ENCODE measurements around the gene MAL. TPM values are rescaled to one million over a fixed set of nuclear protein-coding genes. Genes with fewer than 3 reads are reported as not detected.

Gene MAL
- total RNA-seq, 1 experiment from 2014 or later, result not detected

DNA sequence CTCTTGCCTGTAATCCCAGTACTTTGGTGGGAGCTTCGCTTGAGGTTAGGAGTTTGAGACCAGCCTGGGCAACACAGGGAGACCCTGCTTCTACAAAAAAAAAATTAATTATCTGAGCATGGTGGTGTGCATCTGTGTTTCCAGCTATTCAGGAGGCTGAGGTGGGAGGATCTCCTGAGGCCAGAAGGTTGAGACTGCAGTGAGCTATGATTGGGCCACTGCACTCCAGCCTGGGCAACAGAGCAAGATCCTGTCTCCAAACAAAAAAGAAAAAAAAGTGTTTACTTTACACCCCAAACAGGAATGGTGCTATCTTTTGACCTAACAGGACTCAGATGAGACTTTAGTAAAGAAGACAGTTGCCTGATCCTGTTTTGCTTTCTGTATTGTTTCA lies 35.6 kb downstream of the MAL start:
- Histone ChIP-seq H3K9me3 (ENCODE audit: low read length) (no peaks in the 10 kb centered on the region), H3K79me2 (ENCODE audit: low read length) (no peaks in the 10 kb centered on the region), H4K20me1 (ENCODE audit: insufficient read depth, low read depth, low read length) (no peaks in the 10 kb centered on the region), H3K4me1 (ENCODE audit: low read length) (no peaks in the 10 kb centered on the region), H3K9ac (ENCODE audit: low read length) (no peak overlapping the region), H3K9me2 (replicated peaks; ENCODE audit: insufficient read depth, low read length) (no peaks in the 10 kb centered on the region), H3K4me3 (ENCODE audit: low read length) (no peak overlapping the region), H3K36me3 (ENCODE audit: insufficient read depth, low read length) (no peaks in the 10 kb centered on the region), H3K27me3 (ENCODE audit: low read length) (no peaks in the 10 kb centered on the region), H2AFZ (ENCODE audit: low read length) (no peak overlapping the region), H3K4me2 (ENCODE audit: low read depth, low read length, poor library complexity, severe bottlenecking) (no peak overlapping the region), H3K27ac (ENCODE audit: low read length) (no peak overlapping the region)
- DNase-seq, result no peak

DNA sequence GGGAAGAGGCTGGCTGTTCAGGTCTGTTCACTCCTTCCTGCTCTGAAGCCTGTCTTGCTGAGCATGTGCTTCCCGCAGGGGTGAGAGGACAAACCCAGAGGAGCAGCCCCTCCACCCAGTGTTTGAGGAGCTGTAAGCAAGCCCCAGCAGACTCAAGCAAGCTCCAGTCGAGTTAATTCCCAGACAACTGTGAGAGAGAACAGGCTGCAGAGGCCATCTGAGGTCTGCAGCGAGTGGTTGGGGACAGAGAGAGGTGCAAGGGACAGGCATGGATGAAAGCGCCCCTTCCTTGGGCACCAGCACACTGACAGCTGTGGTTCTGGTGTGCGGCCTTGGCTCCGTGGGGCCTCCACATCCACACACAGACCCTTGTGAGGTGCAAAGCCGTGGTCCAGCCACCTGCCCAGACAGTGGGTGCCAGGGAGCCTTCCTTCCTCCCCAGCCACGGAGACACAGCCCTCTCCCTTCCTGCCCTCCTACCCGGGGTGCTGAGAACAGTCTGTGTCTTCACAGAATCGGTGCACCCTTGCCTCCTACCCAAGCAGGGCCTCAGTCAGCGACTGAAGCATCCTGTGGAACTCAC lies 36.2 kb downstream of the MAL start:
- Histone ChIP-seq H3K36me3 (ENCODE audit: insufficient read depth, low read length) (no peaks in the 10 kb centered on the region), H3K4me3 (ENCODE audit: low read length) (no peak overlapping the region), H3K4me2 (ENCODE audit: low read depth, low read length, poor library complexity, severe bottlenecking) (no peak overlapping the region), H3K9ac (ENCODE audit: low read length) (no peak overlapping the region), H4K20me1 (ENCODE audit: insufficient read depth, low read depth, low read length) (no peaks in the 10 kb centered on the region), H3K27ac (ENCODE audit: low read length) (no peak overlapping the region), H2AFZ (ENCODE audit: low read length) (no peak overlapping the region), H3K27me3 (ENCODE audit: low read length) (no peaks in the 10 kb centered on the region), H3K9me2 (replicated peaks; ENCODE audit: insufficient read depth, low read length) (no peaks in the 10 kb centered on the region), H3K79me2 (ENCODE audit: low read length) (no peaks in the 10 kb centered on the region), H3K4me1 (ENCODE audit: low read length) (no peaks in the 10 kb centered on the region), H3K9me3 (ENCODE audit: low read length) (no peaks in the 10 kb centered on the region)
- no peak for DNase-seq

DNA sequence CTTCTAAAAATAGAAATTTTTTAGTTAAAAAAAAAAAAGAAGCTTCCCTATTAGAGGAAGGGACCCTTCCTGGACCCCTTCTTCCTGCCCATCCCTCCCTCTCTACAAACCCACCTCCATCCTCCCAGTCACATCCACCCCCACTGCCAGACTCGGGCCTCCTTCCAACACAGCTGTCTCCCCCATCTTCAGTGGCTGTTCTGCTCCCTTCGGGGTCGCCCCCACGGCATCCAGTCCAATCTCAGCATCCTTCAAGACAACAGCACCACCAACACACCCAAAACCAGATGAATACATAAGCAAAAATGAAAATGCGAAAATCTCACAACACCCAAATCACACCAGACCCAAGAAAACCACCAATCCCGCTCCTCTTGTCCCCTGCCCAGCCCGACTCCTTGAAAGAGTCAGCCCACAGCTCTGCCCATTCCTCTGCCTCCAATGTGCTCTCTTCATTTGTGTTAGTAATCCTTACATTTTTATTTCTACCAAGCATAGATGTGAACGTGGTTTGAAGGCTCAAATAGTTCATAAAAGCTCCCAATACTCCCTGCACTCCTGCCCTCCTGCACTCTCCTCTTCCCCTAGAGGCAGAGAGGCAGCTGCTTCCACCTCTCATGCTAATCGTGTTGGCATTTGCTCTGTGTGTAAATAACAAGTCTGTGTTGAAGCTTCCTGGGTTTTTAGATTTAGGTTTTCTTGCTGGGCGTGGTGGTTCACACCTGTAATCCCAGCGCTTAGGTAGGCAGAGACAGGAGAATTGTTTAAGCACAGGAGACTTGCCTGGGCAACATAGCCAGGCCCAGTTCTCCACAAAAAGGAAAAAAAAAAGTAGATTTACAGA lies 37.0 kb downstream of the MAL start:
- Histone ChIP-seq H3K9ac (ENCODE audit: low read length) (no peak overlapping the region), H3K4me1 (ENCODE audit: low read length) (no peaks in the 10 kb centered on the region), H3K79me2 (ENCODE audit: low read length) (no peaks in the 10 kb centered on the region), H3K9me2 (replicated peaks; ENCODE audit: insufficient read depth, low read length) (no peaks in the 10 kb centered on the region), H3K4me3 (ENCODE audit: low read length) (no peak overlapping the region), H2AFZ (ENCODE audit: low read length) (no peak overlapping the region), H3K36me3 (ENCODE audit: insufficient read depth, low read length) (no peaks in the 10 kb centered on the region), H3K9me3 (ENCODE audit: low read length) (no peaks in the 10 kb centered on the region), H3K27me3 (ENCODE audit: low read length) (no peaks in the 10 kb centered on the region), H3K4me2 (ENCODE audit: low read depth, low read length, poor library complexity, severe bottlenecking) (no peak overlapping the region), H3K27ac (ENCODE audit: low read length) (no peak overlapping the region), H4K20me1 (ENCODE audit: insufficient read depth, low read depth, low read length) (no peaks in the 10 kb centered on the region)
- no peak for DNase-seq

DNA sequence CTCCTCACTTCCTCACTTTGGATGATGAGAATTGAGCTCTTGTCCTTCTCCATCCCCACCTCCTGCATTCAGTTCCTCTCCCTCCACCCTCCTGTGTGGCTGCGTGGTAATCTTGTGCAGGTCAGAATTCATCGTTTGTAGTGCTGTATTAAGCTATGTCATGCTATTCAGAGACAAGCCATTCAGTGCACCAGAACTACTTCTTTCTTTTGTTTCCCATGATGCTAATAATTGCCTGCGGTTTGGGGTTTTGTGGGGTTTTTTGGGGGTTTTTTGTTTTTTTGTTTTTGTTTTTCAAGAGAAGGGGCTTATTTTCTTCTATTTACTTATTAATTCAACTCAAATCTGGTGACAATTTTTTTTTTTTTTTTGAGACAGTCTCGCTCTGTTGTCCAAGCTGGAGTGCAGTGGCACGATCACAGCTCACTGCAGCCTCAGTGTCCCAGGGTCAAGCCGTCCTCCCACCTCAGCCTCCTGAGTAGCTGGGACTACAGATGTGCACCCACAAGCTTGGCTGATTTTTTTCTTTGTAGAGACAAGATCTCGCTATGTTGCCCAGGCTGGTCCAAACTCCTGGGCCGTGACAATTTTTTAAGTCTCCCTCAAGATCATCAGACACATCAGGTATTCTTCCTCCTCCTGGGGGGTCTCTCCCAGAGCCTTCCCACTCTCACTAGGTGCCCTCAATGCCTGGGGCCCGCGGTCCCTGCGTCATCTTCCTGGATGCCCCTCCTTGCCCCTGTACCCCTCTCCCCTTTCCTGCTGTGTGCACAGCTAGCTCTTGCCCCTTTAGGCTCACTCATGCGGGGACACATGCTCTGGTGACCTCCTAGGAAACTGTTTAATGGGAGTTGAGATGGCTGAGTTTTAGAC lies 37.8 kb downstream of the MAL start:
- no peak overlapping the region for H2AFZ ChIP-seq (ENCODE audit: low read length)
- DNase-seq, result no peak

DNA sequence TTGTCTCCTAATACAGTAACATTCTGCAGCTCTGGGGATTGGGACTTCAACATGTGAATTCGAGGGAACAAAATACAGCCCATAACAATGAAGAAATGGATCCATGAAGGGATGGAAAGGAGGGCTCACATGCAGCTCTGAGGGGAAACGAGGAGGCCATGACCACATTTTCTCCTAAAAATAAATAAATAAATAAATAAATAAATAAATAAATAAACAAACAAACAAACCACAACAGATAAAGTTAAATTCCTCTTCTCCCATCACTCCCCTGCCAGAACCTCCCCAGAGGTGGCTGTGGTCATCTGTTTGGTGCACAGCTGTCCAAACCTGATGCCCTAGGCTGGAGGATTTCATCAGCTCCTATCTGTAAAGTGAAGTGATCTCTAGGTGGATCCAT lies 42.7 kb downstream of the MAL start:
- Histone ChIP-seq H3K4me2 (ENCODE audit: low read depth, low read length, poor library complexity, severe bottlenecking) (no peak overlapping the region), H2AFZ (ENCODE audit: low read length) (no peak overlapping the region), H3K9me2 (replicated peaks; ENCODE audit: insufficient read depth, low read length) (no peaks in the 10 kb centered on the region), H3K27me3 (ENCODE audit: low read length) (no peaks in the 10 kb centered on the region), H3K9me3 (ENCODE audit: low read length) (no peaks in the 10 kb centered on the region), H3K36me3 (ENCODE audit: insufficient read depth, low read length) (no peaks in the 10 kb centered on the region), H3K4me1 (ENCODE audit: low read length) (no peaks in the 10 kb centered on the region), H3K79me2 (ENCODE audit: low read length) (no peaks in the 10 kb centered on the region), H3K4me3 (ENCODE audit: low read length) (no peak overlapping the region), H3K27ac (ENCODE audit: low read length) (no peak overlapping the region), H4K20me1 (ENCODE audit: insufficient read depth, low read depth, low read length) (no peaks in the 10 kb centered on the region), H3K9ac (ENCODE audit: low read length) (no peak overlapping the region)
- no peak for DNase-seq

More for the DNA sequence above, 37.8 kb downstream of the MAL start:
- Histone ChIP-seq H3K27me3 (ENCODE audit: low read length) (no peaks in the 10 kb centered on the region), H4K20me1 (ENCODE audit: insufficient read depth, low read depth, low read length) (no peaks in the 10 kb centered on the region), H3K79me2 (ENCODE audit: low read length) (no peaks in the 10 kb centered on the region), H3K27ac (ENCODE audit: low read length) (no peak overlapping the region), H3K9me3 (ENCODE audit: low read length) (no peaks in the 10 kb centered on the region), H3K9me2 (replicated peaks; ENCODE audit: insufficient read depth, low read length) (no peaks in the 10 kb centered on the region), H3K36me3 (ENCODE audit: insufficient read depth, low read length) (no peaks in the 10 kb centered on the region), H3K9ac (ENCODE audit: low read length) (no peak overlapping the region), H3K4me2 (ENCODE audit: low read depth, low read length, poor library complexity, severe bottlenecking) (no peak overlapping the region), H3K4me1 (ENCODE audit: low read length) (no peaks in the 10 kb centered on the region), H3K4me3 (ENCODE audit: low read length) (no peak overlapping the region)

DNA sequence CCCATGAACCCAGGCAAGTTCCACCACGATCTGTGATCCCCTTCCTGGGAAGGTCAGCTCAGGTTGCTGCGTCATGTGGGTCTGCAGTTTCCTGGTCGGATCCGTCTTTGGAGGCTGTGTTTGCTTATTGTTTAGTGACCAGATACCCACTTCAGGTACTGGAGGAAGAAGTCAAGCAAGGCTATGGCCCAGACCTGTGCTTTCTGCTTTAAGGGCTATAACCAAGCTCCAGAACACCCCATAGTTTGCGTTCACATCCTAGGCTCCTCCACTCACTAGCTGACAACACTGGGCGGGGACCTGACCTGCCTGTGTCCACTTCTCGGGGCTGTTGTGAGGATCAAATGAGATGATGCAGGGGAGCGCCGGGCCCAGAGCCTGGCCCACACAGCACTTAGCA lies 44.0 kb downstream of the MAL start:
- no peaks in the 10 kb centered on the region for H3K36me3 ChIP-seq (ENCODE audit: insufficient read depth, low read length)
- H3K27ac ChIP-seq (ENCODE audit: low read length), result no peak overlapping the region
- no peaks in the 10 kb centered on the region for H3K27me3 ChIP-seq (ENCODE audit: low read length)
- H4K20me1 ChIP-seq (ENCODE audit: insufficient read depth, low read depth, low read length), result no peaks in the 10 kb centered on the region
- no peaks in the 10 kb centered on the region for H3K79me2 ChIP-seq (ENCODE audit: low read length)
- H3K4me1 ChIP-seq (ENCODE audit: low read length), result no peaks in the 10 kb centered on the region
- H3K9ac ChIP-seq (ENCODE audit: low read length), result no peak overlapping the region
- no peak for DNase-seq
- H3K4me3 ChIP-seq (ENCODE audit: low read length), result no peak overlapping the region
- H3K9me3 ChIP-seq (ENCODE audit: low read length), result no peaks in the 10 kb centered on the region
- no peaks in the 10 kb centered on the region for H3K9me2 ChIP-seq (replicated peaks; ENCODE audit: insufficient read depth, low read length)
- H3K4me2 ChIP-seq (ENCODE audit: low read depth, low read length, poor library complexity, severe bottlenecking), result no peak overlapping the region
- H2AFZ ChIP-seq (ENCODE audit: low read length), result no peak overlapping the region

DNA sequence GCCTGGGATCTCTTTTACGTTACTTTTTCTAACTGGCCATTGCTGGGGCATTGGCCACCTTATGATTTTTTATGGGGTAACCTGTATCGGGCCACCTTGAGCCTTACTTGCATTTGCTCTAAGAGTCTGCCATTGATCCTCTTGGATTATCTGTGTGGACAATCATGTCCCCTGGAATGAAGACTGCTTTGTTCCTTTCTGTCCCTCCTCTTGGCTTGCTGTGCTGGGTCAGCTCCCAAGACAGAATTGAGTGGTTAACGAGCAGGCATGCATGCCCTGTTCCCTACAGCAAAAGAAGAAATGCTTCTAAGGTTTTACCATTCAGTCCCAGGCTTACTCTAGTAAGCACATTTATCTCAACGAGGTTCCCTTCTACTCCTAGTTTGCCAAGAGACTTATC lies 46.3 kb downstream of the MAL start:
- Histone ChIP-seq H3K79me2 (ENCODE audit: low read length) (no peaks in the 10 kb centered on the region), H3K9ac (ENCODE audit: low read length) (no peak overlapping the region), H4K20me1 (ENCODE audit: insufficient read depth, low read depth, low read length) (no peaks in the 10 kb centered on the region), H3K27me3 (ENCODE audit: low read length) (no peaks in the 10 kb centered on the region), H3K27ac (ENCODE audit: low read length) (no peak overlapping the region), H3K9me2 (replicated peaks; ENCODE audit: insufficient read depth, low read length) (no peaks in the 10 kb centered on the region), H2AFZ (ENCODE audit: low read length) (no peak overlapping the region), H3K4me3 (ENCODE audit: low read length) (no peak overlapping the region), H3K4me1 (ENCODE audit: low read length) (peaks cover 3% of the 10 kb centered on the region), H3K4me2 (ENCODE audit: low read depth, low read length, poor library complexity, severe bottlenecking) (no peak overlapping the region), H3K9me3 (ENCODE audit: low read length) (no peaks in the 10 kb centered on the region), H3K36me3 (ENCODE audit: insufficient read depth, low read length) (no peaks in the 10 kb centered on the region)
- no peak for DNase-seq

DNA sequence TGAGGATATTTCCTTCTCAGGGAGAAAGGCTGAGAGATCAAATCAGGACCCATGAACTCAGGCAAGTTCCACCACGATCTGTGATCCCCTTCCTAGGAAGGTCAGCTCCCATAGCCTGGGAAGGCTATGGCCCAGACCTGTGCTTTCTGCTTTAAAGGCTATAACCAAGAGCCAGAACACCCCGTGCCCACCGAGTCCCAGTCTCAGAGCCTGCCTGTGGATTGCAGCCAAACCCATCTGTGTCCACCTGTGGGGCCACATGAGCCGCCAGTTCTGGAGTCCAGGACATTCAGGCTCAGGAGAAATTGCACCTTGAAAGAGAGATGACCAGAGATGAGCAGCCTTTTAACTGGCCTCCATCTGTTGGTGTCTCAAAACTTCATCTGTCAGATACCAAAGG lies 46.9 kb downstream of the MAL start:
- Histone ChIP-seq H3K27ac (ENCODE audit: low read length) (no peak overlapping the region), H3K79me2 (ENCODE audit: low read length) (no peaks in the 10 kb centered on the region), H4K20me1 (ENCODE audit: insufficient read depth, low read depth, low read length) (no peaks in the 10 kb centered on the region), H3K4me2 (ENCODE audit: low read depth, low read length, poor library complexity, severe bottlenecking) (no peak overlapping the region), H3K4me1 (ENCODE audit: low read length) (peaks cover 9% of the 10 kb centered on the region), H3K9me3 (ENCODE audit: low read length) (no peaks in the 10 kb centered on the region), H3K9me2 (replicated peaks; ENCODE audit: insufficient read depth, low read length) (no peaks in the 10 kb centered on the region), H3K36me3 (ENCODE audit: insufficient read depth, low read length) (no peaks in the 10 kb centered on the region), H2AFZ (ENCODE audit: low read length) (no peak overlapping the region), H3K9ac (ENCODE audit: low read length) (no peak overlapping the region), H3K27me3 (ENCODE audit: low read length) (no peaks in the 10 kb centered on the region), H3K4me3 (ENCODE audit: low read length) (no peak overlapping the region)
- DNase-seq, result no peak

Data from Karpas-422 (cell line).